ENCODE measurements around the gene PLXNA3. TPM values are rescaled to one million over a fixed set of nuclear protein-coding genes. Genes with fewer than 3 reads are reported as not detected.
A peak's percentile ranks its signal among the peaks of the same experiment; 100 is the strongest.

The PLXNA3 gene
- total RNA-seq, 1 experiment from 2014 or later = 36.3 TPM

GRCh38 chrX:154430916-154431315 is 27.2 kb upstream of the PLXNA3 start:
- peaks cover 15 to 50% (median 39%) of the 10 kb centered on the region in 3 experiments for H3K36me3 Mint-ChIP-seq (ENCODE audit: insufficient read depth in 1 of 3, low read depth in 3 of 3)
- Histone ChIP-seq H3K4ac (ENCODE audit: low read depth, low read length) (no peak overlapping the region), H3T11ph (ENCODE audit: low read length) (no peak overlapping the region), H4K5ac (ENCODE audit: insufficient read length, low read depth, low read length) (no peak overlapping the region), H3K4me2 (ENCODE audit: insufficient read depth, insufficient read length, low read length) (no peak overlapping the region), H2BK12ac (ENCODE audit: insufficient read length, low read depth, low read length) (no peak overlapping the region), H4K91ac (ENCODE audit: insufficient read length, low read depth, low read length) (no peak overlapping the region), H3K14ac (ENCODE audit: insufficient read depth, low read length) (no peak overlapping the region), H3K23ac (ENCODE audit: insufficient read length, low read depth, low read length) (no peak overlapping the region), H3K79me2 (ENCODE audit: insufficient read depth, low read length) (no peaks in the 10 kb centered on the region), H4K8ac (replicated peaks; ENCODE audit: insufficient read length, low read depth, low read length) (no peak overlapping the region), H3K4me1 (ENCODE audit: insufficient read depth, low read length) (no peaks in the 10 kb centered on the region), H2BK120ac (ENCODE audit: low read depth, low read length, poor library complexity, severe bottlenecking) (no peak overlapping the region), H2AFZ (ENCODE audit: low read length) (no peak overlapping the region), H3K79me1 (ENCODE audit: insufficient read depth, low read depth, low read length, poor library complexity, severe bottlenecking) (no peaks in the 10 kb centered on the region), H3K56ac (ENCODE audit: insufficient read length, low read depth, low read length) (no peak overlapping the region), H2BK5ac (ENCODE audit: insufficient read length, low read length) (no peak overlapping the region), H3K9me3 (ENCODE audit: control insufficient read depth, low read depth, low read length) (peaks cover 39% of the 10 kb centered on the region), H3K27ac (ENCODE audit: insufficient read length, low read depth, low read length) (no peak overlapping the region), H2BK15ac (ENCODE audit: low read depth, low read length) (no peak overlapping the region), H3K23me2 (ENCODE audit: insufficient read length, low read depth, low read length, poor library complexity, severe bottlenecking) (no peaks in the 10 kb centered on the region), H2AK5ac (ENCODE audit: insufficient read length, low read length) (no peak overlapping the region), H4K20me1 (ENCODE audit: control insufficient read depth, insufficient read depth, insufficient read length) (no peaks in the 10 kb centered on the region), H3K9ac (ENCODE audit: extremely low read depth, insufficient read length, low read length) (no peak overlapping the region), H2BK20ac (ENCODE audit: low read depth, low read length, poor library complexity, severe bottlenecking) (no peak overlapping the region), H3K27me3 (ENCODE audit: insufficient read depth, low read length) (no peaks in the 10 kb centered on the region), H3K18ac (ENCODE audit: insufficient read length, low read depth, low read length) (no peak overlapping the region)
- peak overlapping the region in 1 of 3 experiments; percentile 30; a peak in 2 of 7 replicates for H3K27ac Mint-ChIP-seq
- no peak for DNase-seq
- H3K27me3 Mint-ChIP-seq (ENCODE audit: low read depth) = no peaks in the 10 kb centered on the region
- TF ChIP-seq, protein P1, sequence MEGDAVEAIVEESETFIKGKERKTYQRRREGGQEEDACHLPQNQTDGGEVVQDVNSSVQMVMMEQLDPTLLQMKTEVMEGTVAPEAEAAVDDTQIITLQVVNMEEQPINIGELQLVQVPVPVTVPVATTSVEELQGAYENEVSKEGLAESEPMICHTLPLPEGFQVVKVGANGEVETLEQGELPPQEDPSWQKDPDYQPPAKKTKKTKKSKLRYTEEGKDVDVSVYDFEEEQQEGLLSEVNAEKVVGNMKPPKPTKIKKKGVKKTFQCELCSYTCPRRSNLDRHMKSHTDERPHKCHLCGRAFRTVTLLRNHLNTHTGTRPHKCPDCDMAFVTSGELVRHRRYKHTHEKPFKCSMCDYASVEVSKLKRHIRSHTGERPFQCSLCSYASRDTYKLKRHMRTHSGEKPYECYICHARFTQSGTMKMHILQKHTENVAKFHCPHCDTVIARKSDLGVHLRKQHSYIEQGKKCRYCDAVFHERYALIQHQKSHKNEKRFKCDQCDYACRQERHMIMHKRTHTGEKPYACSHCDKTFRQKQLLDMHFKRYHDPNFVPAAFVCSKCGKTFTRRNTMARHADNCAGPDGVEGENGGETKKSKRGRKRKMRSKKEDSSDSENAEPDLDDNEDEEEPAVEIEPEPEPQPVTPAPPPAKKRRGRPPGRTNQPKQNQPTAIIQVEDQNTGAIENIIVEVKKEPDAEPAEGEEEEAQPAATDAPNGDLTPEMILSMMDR (conservative IDR thresholded peaks at IDR 0.05) = no peak
- no CpG with 5 or more reads among the region's 7 CpGs for WGBS (ENCODE audit: extremely low coverage, insufficient read length, low lambda C conversion rate)
- peaks cover 7 to 22% of the 10 kb centered on the region in 2 experiments for H3K4me1 Mint-ChIP-seq
- H3K4me3 Mint-ChIP-seq = peak overlapping the region; percentile 5 to 53; a peak in 3 of 5 replicates
- peaks cover 72 to 82% of the 10 kb centered on the region in 2 experiments for H3K9me3 Mint-ChIP-seq
